GM23248 (cell line): Measurements from ENCODE around the gene ZNF407. TPM values are rescaled to one million over a fixed set of nuclear protein-coding genes. Genes with fewer than 3 reads are reported as not detected.

Experiments
- DNase-seq: peaks from one replicate; pipeline ENCODE4 v3.0.0-alpha.2; 2015
- H2AFZ ChIP-seq: fragments of 200-600 bp; sonication (generic); 2 replicates; pipeline ENCODE4 v1.6.1; 2016; ENCODE audit warnings: antibody characterized with exemption
- H3F3A ChIP-seq: fragments of 200-600 bp; sonication (generic); 2 replicates; pipeline ENCODE4 v1.6.1; 2016; ENCODE audit warnings: mild to moderate bottlenecking, antibody characterized with exemption, mixed run types; ENCODE audit not compliant: insufficient read depth
- H3K27ac ChIP-seq: fragments of 200-600 bp; sonication (generic); 2 replicates; pipeline ENCODE4 v1.5.1; 2016; ENCODE audit warnings: mild to moderate bottlenecking
- H3K27me3 ChIP-seq: fragments of 200-600 bp; sonication (generic); replicated peaks from 2 replicates; pipeline ENCODE4 v1.6.1; 2016; ENCODE audit warnings: mild to moderate bottlenecking; ENCODE audit not compliant: insufficient read depth
- H3K36me3 ChIP-seq: fragments of 200-600 bp; sonication (generic); 2 replicates; pipeline ENCODE4 v1.6.1; 2016; ENCODE audit warnings: low read depth, mild to moderate bottlenecking
- H3K4me1 ChIP-seq: fragments of 200-600 bp; sonication (generic); 2 replicates; pipeline ENCODE4 v1.6.1; 2016; ENCODE audit warnings: mild to moderate bottlenecking; ENCODE audit not compliant: insufficient read depth
- H3K4me2 ChIP-seq: fragments of 200-600 bp; sonication (generic); one replicate; pipeline ENCODE4 v1.6.1; 2016; ENCODE audit warnings: mild to moderate bottlenecking; ENCODE audit not compliant: unreplicated experiment
- H3K4me3 ChIP-seq: fragments of 200-600 bp; sonication (generic); 2 replicates; pipeline ENCODE4 v1.5.1; 2016; ENCODE audit warnings: mild to moderate bottlenecking
- H3K79me2 ChIP-seq: fragments of 200-600 bp; sonication (generic); 2 replicates; pipeline ENCODE4 v1.6.1; 2016; ENCODE audit warnings: mild to moderate bottlenecking; ENCODE audit not compliant: insufficient read depth
- H3K9ac ChIP-seq: fragments of 200-600 bp; sonication (generic); 2 replicates; pipeline ENCODE4 v1.6.1; 2016; ENCODE audit warnings: mild to moderate bottlenecking
- H3K9me2 ChIP-seq: fragments of 200-600 bp; sonication (generic); 2 replicates; pipeline ENCODE4 v1.6.1; 2016; ENCODE audit warnings: mixed run types, mild to moderate bottlenecking, moderate library complexity; ENCODE audit not compliant: insufficient read depth
- H3K9me3 ChIP-seq: fragments of 200-600 bp; sonication (generic); one replicate; pipeline ENCODE4 v1.6.1; 2017; ENCODE audit warnings: low read depth
- H4K20me1 ChIP-seq: fragments of 200-600 bp; sonication (generic); 2 replicates; pipeline ENCODE4 v1.6.0; 2016; ENCODE audit not compliant: insufficient read depth
- EZH2 ChIP-seq: fragments of 200-600 bp; sonication (generic); IDR thresholded peaks from 2 replicates; pipeline ENCODE4 v1.6.1; 2018; ENCODE audit warnings: antibody characterized with exemption, mild to moderate bottlenecking; ENCODE audit not compliant: insufficient read depth, poor library complexity, severe bottlenecking
- EZH2phosphoT487 ChIP-seq: fragments of 200-600 bp; sonication (generic); IDR thresholded peaks from 2 replicates; pipeline ENCODE4 v1.6.1; 2018; ENCODE audit warnings: antibody characterized with exemption, moderate library complexity, mild to moderate bottlenecking, low read depth; ENCODE audit not compliant: insufficient read depth
- WGBS, 2 experiments: methylation state at CpG; one replicate each; pipeline ENCODE4 v1.1.6; 2015 to 2017; ENCODE audit warnings: low lambda C conversion rate in 2 of 2, low coverage in 1 of 2; ENCODE audit errors: missing lambda C conversion rate in 2 of 2; 5-methylcytosine and 5-hydroxymethylcytosine counted together
- in situ Hi-C: fragments of 300-500 bp; cut with MboI; formaldehyde crosslinking; loops from 2 replicates; pipeline ENCODE4 v1.15.0; 2020
- polyA plus RNA-seq: library from polyadenylated mRNA; unstranded; fragments of >200 nt; fragmentation: Nextera tagmentation; extraction: Ambion mirVana; gene quantifications from 2 replicates; pipeline ENCODE4 v1.2.1, GENCODE V29; 2016
- total RNA-seq: library from RNA; depleted of rRNA; stranded (reverse); fragments of >200 nt; shearing (Covaris generic); gene quantifications from 2 replicates; pipeline ENCODE4 v1.2.3, GENCODE V29; 2014

ZNF407 gene
- total and polyA plus RNA-seq, 2 experiments from 2014 or later = 2.6 to 6.3 TPM

- H4K20me1 ChIP-seq = no peaks in the 10 kb centered on the region
- H3K79me2 ChIP-seq = peaks cover 59% of the 10 kb centered on the region
- H3K4me2 ChIP-seq = peak overlapping the region; percentile 85
- H3K27me3 ChIP-seq = no peaks in the 10 kb centered on the region
- no peaks in the 10 kb centered on the region for H3K9me3 ChIP-seq
- H3K4me3 ChIP-seq = peak overlapping the region; percentile 81
- TF ChIP-seq EZH2phosphoT487 (no peak), EZH2 (no peak)
- peak; percentile 88 for DNase-seq
- in situ Hi-C loops = no loop called here
- no peaks in the 10 kb centered on the region for H3K36me3 ChIP-seq
- H3F3A ChIP-seq = peaks cover 8% of the 10 kb centered on the region; the same call in 1 of the 2 replicates
- WGBS, 2 experiments = 0 to 2% methylated on average over 41 of the region's 41 CpGs
- H3K9ac ChIP-seq = peak overlapping the region; percentile 99
- peak overlapping the region; percentile 88 for H2AFZ ChIP-seq
- peaks cover 27% of the 10 kb centered on the region for H3K4me1 ChIP-seq
- peak overlapping the region; percentile 89 for H3K27ac ChIP-seq
- no peaks in the 10 kb centered on the region for H3K9me2 ChIP-seq
Measured at GRCh38 chr18:74597034-74597661, 522 bp upstream of the ZNF407 start.

GRCh38 chr18:74598350-74599001 is 806 bp downstream of the ZNF407 start:
- peak overlapping the region; percentile 89 for H3K27ac ChIP-seq
- WGBS, 2 experiments = 1% methylated on average over 41 to 44 of the region's 44 CpGs
- H3F3A ChIP-seq = peaks cover 8% of the 10 kb centered on the region; the same call in 1 of the 2 replicates
- no peaks in the 10 kb centered on the region for H3K9me3 ChIP-seq
- peak overlapping the region; percentile 85 for H3K4me2 ChIP-seq
- peak; percentile 69 for DNase-seq
- in situ Hi-C loops = no loop called here
- H3K9ac ChIP-seq = peak overlapping the region; percentile 99
- H3K9me2 ChIP-seq = no peaks in the 10 kb centered on the region
- H3K36me3 ChIP-seq = no peaks in the 10 kb centered on the region
- no peaks in the 10 kb centered on the region for H4K20me1 ChIP-seq
- peak overlapping the region; percentile 88 for H2AFZ ChIP-seq
- peaks cover 72% of the 10 kb centered on the region for H3K79me2 ChIP-seq
- H3K27me3 ChIP-seq = no peaks in the 10 kb centered on the region
- H3K4me1 ChIP-seq = peaks cover 27% of the 10 kb centered on the region
- peak overlapping the region; percentile 81 for H3K4me3 ChIP-seq
- no peak for TF ChIP-seq EZH2

DNA sequence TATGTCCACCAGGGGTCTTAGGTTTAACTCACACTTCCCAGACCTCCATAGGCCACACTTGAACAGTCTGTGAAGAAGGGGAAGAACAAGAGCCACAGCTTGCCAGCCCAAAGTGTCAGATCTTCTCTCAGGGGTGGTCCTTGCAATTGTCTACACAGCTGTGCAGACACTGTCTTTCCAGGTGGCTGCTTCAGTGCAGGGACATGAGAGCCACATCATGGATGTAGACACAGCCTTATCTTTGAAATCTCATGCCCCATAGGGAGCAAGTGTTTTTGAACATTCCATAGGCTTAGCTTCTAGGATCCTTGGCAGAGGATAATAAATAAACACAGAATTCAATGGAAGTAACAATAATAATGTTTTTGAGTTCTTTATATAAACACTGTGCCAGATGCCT is 6.7 kb downstream of the ZNF407 start:
- in situ Hi-C loops = no loop called here
- Histone ChIP-seq H3K27me3 (no peaks in the 10 kb centered on the region), H3K27ac (no peak overlapping the region), H3K4me2 (no peak overlapping the region), H2AFZ (no peak overlapping the region), H4K20me1 (0 out of 2 replicates have a peak, but pooled peaks cover 4% of the 10 kb centered on the region), H3K4me1 (peaks cover 8% of the 10 kb centered on the region), H3K9ac (no peak overlapping the region), H3K36me3 (no peaks in the 10 kb centered on the region), H3K9me3 (no peaks in the 10 kb centered on the region), H3F3A (peaks cover 9% of the 10 kb centered on the region), H3K79me2 (peaks cover 97% of the 10 kb centered on the region), H3K9me2 (no peaks in the 10 kb centered on the region), H3K4me3 (no peak overlapping the region)
- TF ChIP-seq EZH2phosphoT487 (no peak), EZH2 (no peak)
- no peak for DNase-seq

GRCh38 chr18:74604774-74605173 is 7.1 kb downstream of the ZNF407 start:
- no peak overlapping the region for H3K27ac ChIP-seq
- H3K4me1 ChIP-seq = peaks cover 6% of the 10 kb centered on the region; the same call in 1 of the 2 replicates
- no peak for TF ChIP-seq EZH2phosphoT487
- TF ChIP-seq EZH2 = no peak
- H3K9ac ChIP-seq = no peak overlapping the region
- peak; percentile 38 for DNase-seq
- H3K9me2 ChIP-seq = no peaks in the 10 kb centered on the region
- H3K9me3 ChIP-seq = no peaks in the 10 kb centered on the region
- H3K4me2 ChIP-seq = no peak overlapping the region
- H2AFZ ChIP-seq = no peak overlapping the region
- no peak overlapping the region for H3K4me3 ChIP-seq
- in situ Hi-C loops = no loop called here
- peaks cover 10% of the 10 kb centered on the region for H3F3A ChIP-seq
- H4K20me1 ChIP-seq = 0 out of 2 replicates have a peak, but pooled peaks cover 4% of the 10 kb centered on the region
- H3K79me2 ChIP-seq = peaks cover 93% of the 10 kb centered on the region
- 54 to 60% methylated on average over 4 of the region's 4 CpGs for WGBS, 2 experiments
- no peaks in the 10 kb centered on the region for H3K27me3 ChIP-seq
- H3K36me3 ChIP-seq = no peaks in the 10 kb centered on the region
